Stomach (tissue), 4 donors: Measurements from ENCODE around the gene CALN1.

ENCODE experiments used
- POLR2A ChIP-seq, 4 donors: fragments of 450-650 bp; IDR thresholded peaks; one replicate each; pipeline ENCODE4 v1.6.1; 2016; ENCODE audit warnings: antibody characterized with exemption in 4 of 4, control low read depth in 2 of 4, mild to moderate bottlenecking in 1 of 4, moderate library complexity in 1 of 4
- TF ChIP-seq, protein P1 (sequence below), 7 experiments: fragments of 450-650 bp in 4 of 7; fragments of 200-600 bp in 3 of 7; sonication (generic) in 3 of 7; IDR thresholded peaks; one replicate each; pipeline ENCODE4 v1.5.1; 2016 to 2019; ENCODE audit warnings: antibody characterized with exemption in 7 of 7, control low read depth in 2 of 7, mild to moderate bottlenecking in 1 of 7

GRCh38 chr7:71962636-71963035 lies 449.5 kb downstream of the CALN1 start:
- TF ChIP-seq, protein P1, sequence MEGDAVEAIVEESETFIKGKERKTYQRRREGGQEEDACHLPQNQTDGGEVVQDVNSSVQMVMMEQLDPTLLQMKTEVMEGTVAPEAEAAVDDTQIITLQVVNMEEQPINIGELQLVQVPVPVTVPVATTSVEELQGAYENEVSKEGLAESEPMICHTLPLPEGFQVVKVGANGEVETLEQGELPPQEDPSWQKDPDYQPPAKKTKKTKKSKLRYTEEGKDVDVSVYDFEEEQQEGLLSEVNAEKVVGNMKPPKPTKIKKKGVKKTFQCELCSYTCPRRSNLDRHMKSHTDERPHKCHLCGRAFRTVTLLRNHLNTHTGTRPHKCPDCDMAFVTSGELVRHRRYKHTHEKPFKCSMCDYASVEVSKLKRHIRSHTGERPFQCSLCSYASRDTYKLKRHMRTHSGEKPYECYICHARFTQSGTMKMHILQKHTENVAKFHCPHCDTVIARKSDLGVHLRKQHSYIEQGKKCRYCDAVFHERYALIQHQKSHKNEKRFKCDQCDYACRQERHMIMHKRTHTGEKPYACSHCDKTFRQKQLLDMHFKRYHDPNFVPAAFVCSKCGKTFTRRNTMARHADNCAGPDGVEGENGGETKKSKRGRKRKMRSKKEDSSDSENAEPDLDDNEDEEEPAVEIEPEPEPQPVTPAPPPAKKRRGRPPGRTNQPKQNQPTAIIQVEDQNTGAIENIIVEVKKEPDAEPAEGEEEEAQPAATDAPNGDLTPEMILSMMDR (IDR thresholded peaks at IDR 0.05) = no peak
- TF ChIP-seq POLR2A (IDR thresholded peaks at IDR 0.05) = no peak
